SKM-1 (cell line): ENCODE results near the gene ZSWIM4.
"Not testable (repeated sequence)": the region's sequence is repeated elsewhere in the genome, so short reads cannot be mapped to it uniquely, and the experiment has no call there.

Experiments used
- DNase-seq: peaks from one replicate; lab custom pipeline; 2025; ENCODE audit not compliant: unreplicated experiment; lab: John Stamatoyannopoulos, UW

Gene ZSWIM4

GRCh38 chr19:13848798-13849676 lies 53.8 kb downstream of the ZSWIM4 start:
- DNase-seq: no peak

GRCh38 chr19:13849991-13850909 lies 55.0 kb downstream of the ZSWIM4 start:
- peak; percentile 65 for DNase-seq

GRCh38 chr19:13850910-13851733 lies 55.9 kb downstream of the ZSWIM4 start:
- DNase-seq: no peak

GRCh38 chr19:13851734-13852114 lies 56.5 kb downstream of the ZSWIM4 start:
- DNase-seq: not testable (repeated sequence)

GRCh38 chr19:13852171-13852707 lies 57.0 kb downstream of the ZSWIM4 start:
- not testable (repeated sequence) for DNase-seq

- DNase-seq: no peak
These were observed 61.3 kb downstream of the ZSWIM4 start for GRCh38 chr19:13856497-13856896.

GRCh38 chr19:13859361-13859880 lies 64.2 kb downstream of the ZSWIM4 start:
- no peak for DNase-seq

- DNase-seq: no peak
These were observed 65.6 kb downstream of the ZSWIM4 start for GRCh38 chr19:13860679-13861391.

GRCh38 chr19:13861392-13861713 lies 66.1 kb downstream of the ZSWIM4 start:
- no peak for DNase-seq

- DNase-seq: peak; percentile 62
These were observed 66.7 kb downstream of the ZSWIM4 start for GRCh38 chr19:13861714-13862531.

- no peak for DNase-seq
These were observed 68.9 kb downstream of the ZSWIM4 start for GRCh38 chr19:13864046-13864666.

GRCh38 chr19:13864667-13865570 lies 69.7 kb downstream of the ZSWIM4 start:
- no peak for DNase-seq

- DNase-seq: no peak
These were observed 70.6 kb downstream of the ZSWIM4 start for GRCh38 chr19:13865571-13866462.

GRCh38 chr19:13866463-13867046 lies 71.3 kb downstream of the ZSWIM4 start:
- DNase-seq: no peak

GRCh38 chr19:13868663-13869062 lies 73.4 kb downstream of the ZSWIM4 start:
- no peak for DNase-seq

- no peak for DNase-seq
These were observed 74.0 kb downstream of the ZSWIM4 start for GRCh38 chr19:13869281-13869680.
